IMR-90 (cell line): ENCODE results near the gene TMEM35A. TPM values are rescaled to one million over a fixed set of nuclear protein-coding genes. Genes with fewer than 3 reads are reported as not detected.

Experiments
- ATAC-seq: fragments of 200-7000 bp; cut with Tn5 transposase; 2 replicates; pipeline ENCODE4 v1.9.1; 2020; ENCODE audit warnings: low read depth, mild to moderate bottlenecking, moderate library complexity
- BruUV-seq: library from RNA; stranded (reverse); fragments of 400-500 nt; replicated peaks from 2 replicates; lab custom pipeline; 2021; lab: Mats Ljungman, UMichigan
- CTCF ChIA-PET: fragments of 300-600 bp; formaldehyde crosslinking; extraction: SDS; loops from one replicate; lab custom pipeline; 2021; ENCODE audit warnings: antibody characterized with exemption; lab: Yijun Ruan, JAX
- POLR2A ChIA-PET: fragments of 300-600 bp; sonication (Branson Sonifier 250); formaldehyde crosslinking; loops from one replicate; lab custom pipeline; 2022; ENCODE audit warnings: antibody characterized with exemption; ENCODE audit not compliant: unreplicated experiment; lab: Charles Lee
- DNase-seq: peaks from one replicate; pipeline ENCODE4 v3.0.0; 2013
- H2AFZ ChIP-seq: replicated peaks from 2 replicates; pipeline ENCODE3; 2013; ENCODE audit warnings: low read length, mild to moderate bottlenecking; ENCODE audit not compliant: poor library complexity
- H2AK5ac ChIP-seq: 2 replicates; pipeline ENCODE4 v1.6.1; 2013; ENCODE audit warnings: low read depth, low read length, inconsistent platforms
- H2AK9ac ChIP-seq: replicated peaks from 2 replicates; pipeline ENCODE3; 2013; ENCODE audit warnings: mild to moderate bottlenecking, low read depth, low read length, moderate library complexity; ENCODE audit not compliant: poor library complexity
- H2BK120ac ChIP-seq: 2 replicates; pipeline ENCODE4 v1.6.1; 2013; ENCODE audit warnings: low read depth, low read length, inconsistent platforms
- H2BK15ac ChIP-seq: 3 replicates; pipeline ENCODE4 v1.6.1; 2013; ENCODE audit warnings: low read depth, low read length, inconsistent platforms
- H2BK20ac ChIP-seq: 2 replicates; pipeline ENCODE4 v1.6.1; 2013; ENCODE audit warnings: low read depth, mild to moderate bottlenecking, inconsistent platforms, low read length, moderate library complexity
- H2BK5ac ChIP-seq: 2 replicates; pipeline ENCODE4 v1.6.1; 2013; ENCODE audit warnings: mild to moderate bottlenecking, low read depth, low read length, inconsistent platforms; ENCODE audit not compliant: poor library complexity, severe bottlenecking
- H3K14ac ChIP-seq: replicated peaks from 2 replicates; pipeline ENCODE4 v1.6.1; 2013; ENCODE audit warnings: low read depth, low read length, inconsistent platforms
- H3K18ac ChIP-seq: 2 replicates; pipeline ENCODE4 v1.6.1; 2013; ENCODE audit warnings: low read depth, low read length, control low read depth
- H3K23ac ChIP-seq: 2 replicates; pipeline ENCODE4 v1.6.1; 2013; ENCODE audit warnings: low read depth, low read length, inconsistent platforms
- H3K27ac ChIP-seq: 2 replicates; pipeline ENCODE4 v1.5.1; 2013; ENCODE audit warnings: mild to moderate bottlenecking, control low read depth, low read length; ENCODE audit not compliant: insufficient read depth
- H3K27me3 ChIP-seq: 2 replicates; pipeline ENCODE4 v1.6.1; 2013; ENCODE audit warnings: low read length; ENCODE audit not compliant: control insufficient read depth, insufficient read depth
- H3K36me3 ChIP-seq: 2 replicates; pipeline ENCODE4 v1.6.1; 2013; ENCODE audit warnings: low read length, mixed read lengths; ENCODE audit not compliant: control insufficient read depth, insufficient read depth
- H3K4ac ChIP-seq: 2 replicates; pipeline ENCODE4 v1.6.1; 2013; ENCODE audit warnings: low read depth, low read length, inconsistent platforms
- H3K4me1 ChIP-seq: 2 replicates; pipeline ENCODE4 v1.6.1; 2013; ENCODE audit warnings: low read length, mixed read lengths; ENCODE audit not compliant: control insufficient read depth, insufficient read depth
- H3K4me2 ChIP-seq: 2 replicates; pipeline ENCODE4 v1.6.1; 2013; ENCODE audit warnings: low read depth, mild to moderate bottlenecking, control low read depth, low read length, moderate library complexity
- H3K4me3 ChIP-seq: 2 replicates; pipeline ENCODE4 v1.5.1; 2013; ENCODE audit warnings: low read depth, mild to moderate bottlenecking, control low read depth, low read length, moderate library complexity; ENCODE audit not compliant: insufficient read depth
- H3K56ac ChIP-seq: 2 replicates; pipeline ENCODE4 v1.6.1; 2013; ENCODE audit warnings: low read length, inconsistent platforms; ENCODE audit not compliant: insufficient read depth; ENCODE audit errors: extremely low read depth
- H3K79me1 ChIP-seq, 2 experiments: 2 replicates each; pipeline ENCODE4 v1.6.1; 2013; ENCODE audit warnings: low read length in 2 of 2, inconsistent platforms in 1 of 2, low read depth in 1 of 2
- H3K9ac ChIP-seq: 2 replicates; pipeline ENCODE4 v1.6.1; 2013; ENCODE audit warnings: low read depth, low read length, control low read depth
- H3K9me1 ChIP-seq: 2 replicates; pipeline ENCODE4 v1.6.1; 2013; ENCODE audit warnings: low read length, inconsistent platforms; ENCODE audit not compliant: insufficient read depth
- H3K9me3 ChIP-seq: 2 replicates; pipeline ENCODE4 v1.6.1; 2013; ENCODE audit warnings: low read length; ENCODE audit not compliant: control insufficient read depth, insufficient read depth
- H4K20me1 ChIP-seq: 2 replicates; pipeline ENCODE4 v1.6.1; 2013; ENCODE audit warnings: low read length, inconsistent platforms; ENCODE audit not compliant: insufficient read depth
- H4K5ac ChIP-seq: 2 replicates; pipeline ENCODE4 v1.6.1; 2013; ENCODE audit warnings: mild to moderate bottlenecking, low read depth, low read length, control low read depth
- H4K8ac ChIP-seq, 2 experiments: 2 replicates each; pipeline ENCODE4 v1.6.1; 2013; ENCODE audit warnings: low read depth in 2 of 2, low read length in 2 of 2, control low read depth in 1 of 2, inconsistent platforms in 1 of 2
- H4K91ac ChIP-seq: 2 replicates; pipeline ENCODE4 v1.6.1; 2013; ENCODE audit warnings: low read depth, low read length, inconsistent platforms; ENCODE audit not compliant: insufficient read depth
- BHLHE40 ChIP-seq: fragments of 150-350 bp; IDR thresholded peaks from 2 replicates; pipeline ENCODE4 v1.6.1; 2016; ENCODE audit warnings: mild to moderate bottlenecking, low read depth, low read length
- CEBPB ChIP-seq: IDR thresholded peaks from 2 replicates; pipeline ENCODE4 v1.6.1; 2012; ENCODE audit warnings: low read depth, low read length, improper control_type of control experiment
- CHD1 ChIP-seq: IDR thresholded peaks from 2 replicates; pipeline ENCODE4 v1.6.1; 2012; ENCODE audit warnings: low read depth, low read length, improper control_type of control experiment
- ELK1 ChIP-seq: fragments of 150-350 bp; IDR thresholded peaks from 2 replicates; pipeline ENCODE4 v1.6.1; 2016; ENCODE audit warnings: low read depth, mild to moderate bottlenecking, low read length, moderate library complexity, borderline replicate concordance
- FOS ChIP-seq: fragments of 150-350 bp; IDR thresholded peaks from 2 replicates; pipeline ENCODE4 v1.6.1; 2016; ENCODE audit warnings: low read depth, low read length
- MAFK ChIP-seq: IDR thresholded peaks from 2 replicates; pipeline ENCODE4 v1.6.1; 2012; ENCODE audit warnings: low read depth, low read length, improper control_type of control experiment
- MAZ ChIP-seq: IDR thresholded peaks from 2 replicates; pipeline ENCODE4 v1.6.1; 2012; ENCODE audit warnings: low read depth, mild to moderate bottlenecking, low read length, improper control_type of control experiment, moderate library complexity, borderline replicate concordance
- MXI1 ChIP-seq: IDR thresholded peaks from 2 replicates; pipeline ENCODE4 v1.6.1; 2012; ENCODE audit warnings: low read depth, mild to moderate bottlenecking, low read length, moderate library complexity, borderline replicate concordance
- NFE2L2 ChIP-seq: fragments of 150-350 bp; IDR thresholded peaks from 2 replicates; pipeline ENCODE4 v1.6.1; 2016; ENCODE audit warnings: low read depth, mild to moderate bottlenecking, low read length
- POLR2A ChIP-seq: IDR thresholded peaks from 2 replicates; pipeline ENCODE4 v1.6.1; 2012; ENCODE audit warnings: mild to moderate bottlenecking, low read depth, low read length
- RAD21 ChIP-seq: IDR thresholded peaks from 2 replicates; pipeline ENCODE4 v1.6.1; 2012; ENCODE audit warnings: low read length, improper control_type of control experiment
- RCOR1 ChIP-seq: IDR thresholded peaks from 2 replicates; pipeline ENCODE4 v1.6.1; 2012; ENCODE audit warnings: mild to moderate bottlenecking, low read length, improper control_type of control experiment; ENCODE audit not compliant: insufficient replicate concordance
- RFX5 ChIP-seq: IDR thresholded peaks from 2 replicates; pipeline ENCODE4 v1.8.0; 2012; ENCODE audit warnings: low read depth, mild to moderate bottlenecking, low read length, moderate library complexity
- SMC3 ChIP-seq: fragments of 150-350 bp; IDR thresholded peaks from 2 replicates; pipeline ENCODE4 v1.6.1; 2016; ENCODE audit warnings: low read depth, mild to moderate bottlenecking, antibody characterized with exemption, low read length, moderate library complexity
- WGBS, 2 experiments: methylation state at CpG; one replicate each; pipeline versions ENCODE4 v1.1.5 to v1.1.7; 2013; ENCODE audit warnings: missing lambda C conversion rate in 2 of 2; ENCODE audit not compliant: insufficient read length in 1 of 2; ENCODE audit errors: extremely low coverage in 2 of 2; 5-methylcytosine and 5-hydroxymethylcytosine counted together
- dilution Hi-C: fragments of 300-500 bp; cut with HindIII; formaldehyde crosslinking; loops from one replicate; pipeline ENCODE4 v1.14.3; 2018; ENCODE audit warnings: low sequenced_read_pairs; ENCODE audit not compliant: unreplicated experiment
- in situ Hi-C: fragments of 300-500 bp; cut with MboI; formaldehyde crosslinking; loops from 3 replicates; pipeline ENCODE4 v1.14.3; 2019; ENCODE audit warnings: low sequenced_read_pairs, inconsistent platforms, mixed read lengths
- intact Hi-C: fragments of 100-400 bp; cut with micrococcal nuclease; formaldehyde crosslinking; loops from 2 replicates; pipeline ENCODE4 v1.10.0; 2022
- polyA plus RNA-seq, 3 experiments: library from polyadenylated mRNA; depleted of rRNA; stranded (reverse); fragments of >200 nt; gene quantifications; 2 replicates each; pipeline ENCODE4 v1.2.3, GENCODE V29; 2012; ENCODE audit warnings: low replicate concordance in 1 of 3
- total RNA-seq: library from RNA; depleted of rRNA; stranded (reverse); fragments of >200 nt; gene quantifications from 2 replicates; pipeline ENCODE4 v1.2.3, GENCODE V29; 2012
- TF ChIP-seq, protein P1 (sequence below): fragments of 150-350 bp; IDR thresholded peaks from 2 replicates; pipeline ENCODE4 v1.6.1; 2017; ENCODE audit warnings: mild to moderate bottlenecking, antibody characterized with exemption, low read length, low read depth
- TF ChIP-seq, protein P2 (sequence below): conservative IDR thresholded peaks from 2 replicates; pipeline ENCODE4 v1.5.1; 2012; ENCODE audit warnings: mild to moderate bottlenecking, low read depth, low read length, improper control_type of control experiment

Gene TMEM35A
- total and polyA plus RNA-seq, 2 of the 4 experiments (the other 2 are of a cell fraction), result 11.3 to 14.2 TPM

GRCh38 chrX:101029665-101030064 lies 49.0 kb upstream of the TMEM35A start:
- dilution Hi-C loops, result no loop called here
- no peak overlapping the region for H3K23ac ChIP-seq
- in situ Hi-C loops, result no loop called here
- no peak overlapping the region for H2AK9ac ChIP-seq
- H3K18ac ChIP-seq, result no peak overlapping the region
- no peak overlapping the region for H4K8ac ChIP-seq
- no peak overlapping the region for H2BK20ac ChIP-seq
- no peaks in the 10 kb centered on the region for H3K9me3 ChIP-seq
- H3K27me3 ChIP-seq, result no peaks in the 10 kb centered on the region
- H3K9me1 ChIP-seq, result no peaks in the 10 kb centered on the region
- no peak for TF ChIP-seq RAD21
- no peak for TF ChIP-seq BHLHE40
- TF ChIP-seq CHD1, result no peak
- TF ChIP-seq MXI1, result no peak
- no peak for TF ChIP-seq RFX5
- TF ChIP-seq NFE2L2, result no peak
- no peak for TF ChIP-seq CEBPB
- TF ChIP-seq FOS, result no peak
- TF ChIP-seq POLR2A, result no peak
- no peak for TF ChIP-seq MAFK
- TF ChIP-seq MAZ, result no peak
- TF ChIP-seq, protein P1, sequence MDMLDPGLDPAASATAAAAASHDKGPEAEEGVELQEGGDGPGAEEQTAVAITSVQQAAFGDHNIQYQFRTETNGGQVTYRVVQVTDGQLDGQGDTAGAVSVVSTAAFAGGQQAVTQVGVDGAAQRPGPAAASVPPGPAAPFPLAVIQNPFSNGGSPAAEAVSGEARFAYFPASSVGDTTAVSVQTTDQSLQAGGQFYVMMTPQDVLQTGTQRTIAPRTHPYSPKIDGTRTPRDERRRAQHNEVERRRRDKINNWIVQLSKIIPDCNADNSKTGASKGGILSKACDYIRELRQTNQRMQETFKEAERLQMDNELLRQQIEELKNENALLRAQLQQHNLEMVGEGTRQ, result no peak
- TF ChIP-seq ELK1, result no peak
- TF ChIP-seq, protein P2, sequence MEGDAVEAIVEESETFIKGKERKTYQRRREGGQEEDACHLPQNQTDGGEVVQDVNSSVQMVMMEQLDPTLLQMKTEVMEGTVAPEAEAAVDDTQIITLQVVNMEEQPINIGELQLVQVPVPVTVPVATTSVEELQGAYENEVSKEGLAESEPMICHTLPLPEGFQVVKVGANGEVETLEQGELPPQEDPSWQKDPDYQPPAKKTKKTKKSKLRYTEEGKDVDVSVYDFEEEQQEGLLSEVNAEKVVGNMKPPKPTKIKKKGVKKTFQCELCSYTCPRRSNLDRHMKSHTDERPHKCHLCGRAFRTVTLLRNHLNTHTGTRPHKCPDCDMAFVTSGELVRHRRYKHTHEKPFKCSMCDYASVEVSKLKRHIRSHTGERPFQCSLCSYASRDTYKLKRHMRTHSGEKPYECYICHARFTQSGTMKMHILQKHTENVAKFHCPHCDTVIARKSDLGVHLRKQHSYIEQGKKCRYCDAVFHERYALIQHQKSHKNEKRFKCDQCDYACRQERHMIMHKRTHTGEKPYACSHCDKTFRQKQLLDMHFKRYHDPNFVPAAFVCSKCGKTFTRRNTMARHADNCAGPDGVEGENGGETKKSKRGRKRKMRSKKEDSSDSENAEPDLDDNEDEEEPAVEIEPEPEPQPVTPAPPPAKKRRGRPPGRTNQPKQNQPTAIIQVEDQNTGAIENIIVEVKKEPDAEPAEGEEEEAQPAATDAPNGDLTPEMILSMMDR, result no peak
- TF ChIP-seq RCOR1, result no peak
- no peak for TF ChIP-seq SMC3
- no peak overlapping the region for H3K14ac ChIP-seq
- H4K5ac ChIP-seq, result no peak overlapping the region
- intact Hi-C loops, result no loop called here
- no peak overlapping the region for H3K4me3 ChIP-seq
- no peak overlapping the region for H3K4me2 ChIP-seq
- H2BK5ac ChIP-seq, result no peak overlapping the region
- H3K27ac ChIP-seq, result no peak overlapping the region
- ATAC-seq (no peak), DNase-seq (no peak)
- H2AK5ac ChIP-seq, result no peak overlapping the region
- H3K9ac ChIP-seq, result no peak overlapping the region
- POLR2A ChIA-PET, result no interaction called here
- no peak overlapping the region for H3K4ac ChIP-seq
- H3K56ac ChIP-seq, result no peak overlapping the region
- no peaks in the 10 kb centered on the region for H3K79me1 ChIP-seq
- no CpG with 5 or more reads among the region's 1 CpG for WGBS, 2 experiments
- no peak overlapping the region for H2BK15ac ChIP-seq
- H4K91ac ChIP-seq, result no peak overlapping the region
- no peak overlapping the region for H2BK120ac ChIP-seq
- no peak overlapping the region for H2AFZ ChIP-seq
- peaks cover 2% of the 10 kb centered on the region for H3K4me1 ChIP-seq
- no peaks in the 10 kb centered on the region for H4K20me1 ChIP-seq
- no TSS peak for BruUV-seq
- CTCF ChIA-PET, result no interaction called here
- H3K36me3 ChIP-seq, result 0 out of 2 replicates have a peak, but pooled peaks cover 1% of the 10 kb centered on the region
